Activated CD8-positive, alpha-beta T cell treated with anti-CD3 and anti-CD28 coated beads, Interleukin-2, amount 10 ng/mL, durations not matched to agents 7 days and 5 days (primary cell): ENCODE data around the gene ACP5. TPM values are rescaled to one million over a fixed set of nuclear protein-coding genes. Genes with fewer than 3 reads are reported as not detected.

Source experiments
- ATAC-seq: fragments of 150-1000 bp; cut with Tn5 transposase; one replicate; pipeline ENCODE4 v1.10.0; 2021; ENCODE audit warnings: moderate library complexity
- CTCF ChIA-PET: fragments of 350-600 bp; sonication (Branson Sonifier 250); formaldehyde crosslinking; loops from one replicate; lab custom pipeline; 2021; ENCODE audit warnings: antibody characterized with exemption; lab: Charles Lee
- POLR2A ChIA-PET: fragments of 350-600 bp; sonication (Branson Sonifier 250); formaldehyde crosslinking; loops from one replicate; lab custom pipeline; 2021; ENCODE audit warnings: antibody characterized with exemption; lab: Charles Lee
- DNase-seq: peaks from one replicate; pipeline ENCODE4 v3.0.0-alpha.2; 2020
- H3K27ac Mint-ChIP-seq: one replicate; pipeline ENCODE4 v1.8.0; 2021; ENCODE audit warnings: mild to moderate bottlenecking, mixed read lengths
- H3K27me3 Mint-ChIP-seq: one replicate; pipeline ENCODE4 v1.8.0; 2021; ENCODE audit warnings: low read depth, mixed read lengths
- H3K36me3 Mint-ChIP-seq: one replicate; pipeline ENCODE4 v1.8.0; 2021; ENCODE audit warnings: low read depth, mixed read lengths
- H3K4me1 Mint-ChIP-seq: one replicate; pipeline ENCODE4 v1.8.0; 2021; ENCODE audit warnings: low read depth, mixed read lengths
- H3K4me3 Mint-ChIP-seq: one replicate; pipeline ENCODE4 v1.8.0; 2021; ENCODE audit warnings: mild to moderate bottlenecking, mixed read lengths
- H3K9me3 Mint-ChIP-seq: one replicate; pipeline ENCODE4 v1.8.0; 2022; ENCODE audit warnings: mixed read lengths; ENCODE audit not compliant: insufficient read depth
- total RNA-seq, 2 experiments: library from RNA; stranded (reverse); gene quantifications; one replicate each; pipeline ENCODE4 v1.2.3, GENCODE V29; 2021

Gene ACP5
- total RNA-seq, 2 experiments from 2014 or later: 9.8 to 9.9 TPM

DNA sequence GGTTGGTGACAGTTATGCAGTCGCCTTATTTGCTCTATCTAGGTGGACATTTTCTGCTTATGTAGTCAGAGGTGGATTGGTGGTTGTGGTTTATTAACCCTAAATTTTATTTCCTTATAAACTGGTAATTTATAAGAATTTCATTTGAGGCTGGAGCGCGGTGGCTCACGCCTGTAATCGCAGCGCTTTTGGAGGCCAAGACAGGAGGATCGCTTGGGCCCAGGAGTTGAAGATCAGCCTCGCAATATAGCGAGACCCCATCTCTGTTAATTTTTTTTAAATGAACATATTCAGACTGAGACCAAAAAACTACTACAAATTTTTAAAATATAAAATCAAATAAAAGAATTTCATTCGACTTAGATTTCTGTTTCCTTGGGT lies 20.6 kb upstream of the ACP5 start:
- peaks cover 25% of the 10 kb centered on the region for H3K4me1 Mint-ChIP-seq
- peak overlapping the region; percentile 80 for H3K27ac Mint-ChIP-seq
- peaks cover 3% of the 10 kb centered on the region for H3K9me3 Mint-ChIP-seq
- peak overlapping the region; percentile 84 for H3K4me3 Mint-ChIP-seq
- DNase-seq (no peak), ATAC-seq (no peak)
- no peaks in the 10 kb centered on the region for H3K27me3 Mint-ChIP-seq
- H3K36me3 Mint-ChIP-seq: peaks cover 22% of the 10 kb centered on the region
- POLR2A ChIA-PET: interaction anchor here (0.8 kb wide), 1 partner anchor 16 kb away, joined by 3 read pairs; no protein-coding TSS in a partner anchor
- CTCF ChIA-PET: interaction anchor here (0.9 to 1.0 kb wide), 2 partner anchors 10 to 62 kb away, joined by 3 read pairs; no protein-coding TSS in a partner anchor

GRCh38 chr19:11597202-11598102 lies 20.0 kb upstream of the ACP5 start, which contains the start of gene ZNF627:
TSS of gene ZNF627 (plus strand) at chr19:11597483. CDS start at chr19:11597628, 145 bp downstream.
- H3K27me3 Mint-ChIP-seq: no peaks in the 10 kb centered on the region

DNA sequence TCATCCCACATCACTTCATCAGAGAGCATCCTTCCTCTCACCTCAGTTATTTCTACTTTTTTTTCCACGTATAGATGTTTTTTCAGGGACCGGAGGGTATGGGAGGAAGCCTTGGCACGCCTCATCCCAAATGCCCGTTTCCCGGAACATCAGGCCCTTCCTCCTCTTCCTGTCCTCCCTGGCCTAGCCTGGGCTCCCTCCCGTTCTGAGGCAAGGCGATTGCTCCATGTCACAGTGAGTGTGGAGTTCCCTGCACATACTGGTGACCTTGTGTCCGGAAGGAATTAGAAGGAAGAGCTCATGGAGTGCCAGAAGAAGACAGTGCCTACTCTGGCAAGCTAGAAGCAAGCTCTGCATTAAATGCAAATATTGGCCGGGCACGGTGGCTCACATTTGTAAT lies 18.7 kb upstream of the ACP5 start:
- H3K27ac Mint-ChIP-seq: peak overlapping the region; percentile 85
- H3K4me1 Mint-ChIP-seq: peaks cover 25% of the 10 kb centered on the region
- peaks cover 10% of the 10 kb centered on the region for H3K36me3 Mint-ChIP-seq
- H3K4me3 Mint-ChIP-seq: peak overlapping the region; percentile 84
- ATAC-seq (no peak), DNase-seq (no peak)
- ChIA-PET POLR2A (no interaction called here), CTCF (no interaction called here)
- no peaks in the 10 kb centered on the region for H3K27me3 Mint-ChIP-seq
- H3K9me3 Mint-ChIP-seq: no peaks in the 10 kb centered on the region

More at GRCh38 chr19:11597202-11598102, 20.0 kb upstream of the ACP5 start, which contains the start of gene ZNF627:
- DNase-seq: peak; percentile 99
- Mint-ChIP-seq H3K4me1 (peaks cover 25% of the 10 kb centered on the region), H3K36me3 (peaks cover 16% of the 10 kb centered on the region), H3K9me3 (no peaks in the 10 kb centered on the region), H3K4me3 (peak within 1 kb of the TSS; percentile 84), H3K27ac (peak within 1 kb of the TSS; percentile 85)
- ATAC-seq: peak; percentile 100
- ChIA-PET CTCF (interaction anchor here (0.9 to 1.0 kb wide), 2 partner anchors 9 to 61 kb away, joined by 3 read pairs; no protein-coding TSS in a partner anchor), POLR2A (interaction anchor here (0.8 kb wide), 1 partner anchor 16 kb away, joined by 3 read pairs; no protein-coding TSS in a partner anchor)

DNA sequence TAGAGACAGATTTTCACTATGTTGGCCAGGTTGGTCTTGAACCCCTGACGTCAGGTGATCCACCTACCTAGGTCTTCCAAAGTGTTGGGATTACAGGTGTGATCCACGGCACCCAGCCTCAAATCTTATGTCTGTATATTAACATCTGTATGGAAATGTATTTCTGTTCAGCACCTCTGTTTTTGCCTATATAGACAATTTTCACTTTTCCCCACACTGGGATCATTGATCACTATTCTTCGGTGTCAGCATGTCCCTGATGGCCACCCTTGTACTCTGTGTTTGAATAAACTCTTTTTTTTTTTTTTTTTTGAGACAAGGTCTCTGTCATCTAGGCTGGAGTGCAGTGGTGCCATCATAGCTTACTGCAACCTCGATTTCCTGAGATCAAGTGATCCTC lies 16.6 kb upstream of the ACP5 start:
- ChIA-PET CTCF (interaction anchor here (0.9 to 2.2 kb wide), 3 partner anchors 34 to 39 kb away, joined by 3 to 7 read pairs (median 6); partner anchors contain the start of gene ELOF1), POLR2A (no interaction called here)
- Mint-ChIP-seq H3K36me3 (peaks cover 4% of the 10 kb centered on the region), H3K4me1 (peaks cover 19% of the 10 kb centered on the region), H3K9me3 (no peaks in the 10 kb centered on the region), H3K27me3 (no peaks in the 10 kb centered on the region), H3K4me3 (no peak overlapping the region), H3K27ac (no peak overlapping the region)
- ATAC-seq: no peak
- no peak for DNase-seq

DNA sequence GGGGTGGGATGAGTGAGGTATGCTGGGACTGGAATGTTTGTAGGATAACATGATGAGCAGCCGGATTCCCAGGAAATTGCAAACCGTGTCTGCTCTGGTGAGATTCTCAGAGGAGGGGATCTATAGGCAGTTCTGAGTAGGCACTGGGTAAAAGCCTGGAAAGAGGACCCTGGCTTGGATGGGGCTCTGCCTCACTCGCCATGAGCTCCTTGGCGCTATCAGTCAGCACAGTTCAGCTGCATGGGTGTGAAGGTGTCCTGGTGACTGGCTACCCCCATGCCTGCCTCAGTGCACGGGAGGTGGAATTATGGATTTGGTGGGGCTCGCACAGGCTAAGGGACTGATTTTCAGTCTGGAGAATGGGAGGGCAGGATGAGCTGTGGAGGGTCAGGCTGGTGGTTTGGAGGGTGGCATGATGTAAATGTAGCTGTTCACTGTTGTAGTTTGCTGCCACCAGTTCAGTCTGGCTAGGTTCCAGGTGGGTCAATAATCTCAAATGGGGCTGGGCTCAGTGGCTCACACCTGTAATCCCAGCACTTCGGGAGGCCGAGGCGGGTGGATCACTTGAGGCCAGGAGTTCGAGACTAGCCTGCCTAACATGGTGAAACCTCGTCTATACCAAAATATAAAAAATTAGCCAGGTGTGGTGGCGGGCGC lies 10.7 kb upstream of the ACP5 start:
- DNase-seq (no peak), ATAC-seq (peak; percentile 32)
- Mint-ChIP-seq H3K4me1 (peaks cover 20% of the 10 kb centered on the region), H3K27me3 (no peaks in the 10 kb centered on the region), H3K36me3 (no peaks in the 10 kb centered on the region), H3K27ac (no peak overlapping the region), H3K4me3 (no peak overlapping the region), H3K9me3 (no peaks in the 10 kb centered on the region)
- ChIA-PET POLR2A (interaction anchor here (0.8 to 2.0 kb wide), 2 partner anchors 28 to 29 kb away, joined by 3 to 6 read pairs; partner anchors contain the start of gene ELOF1), CTCF (interaction anchor here (0.5 to 15.1 kb wide), 10 partner anchors 10 to 213 kb away, joined by 3 to 187 read pairs (median 3); partner anchors contain the start of genes ELOF1 and PRKCSH)

GRCh38 chr19:11587302-11587974 lies 10.0 kb upstream of the ACP5 start:
- DNase-seq (peak; percentile 87), ATAC-seq (peak; percentile 86)
- Mint-ChIP-seq H3K4me1 (peaks cover 20% of the 10 kb centered on the region), H3K27me3 (no peaks in the 10 kb centered on the region), H3K4me3 (no peak overlapping the region), H3K36me3 (no peaks in the 10 kb centered on the region), H3K9me3 (no peaks in the 10 kb centered on the region), H3K27ac (no peak overlapping the region)
- POLR2A ChIA-PET: interaction anchor here (2.0 kb wide), 1 partner anchor 27 kb away, joined by 6 read pairs; no protein-coding TSS in a partner anchor
- CTCF ChIA-PET: interaction anchor here (0.8 to 15.1 kb wide), 7 partner anchors 10 to 210 kb away, joined by 3 to 187 read pairs (median 4); partner anchors contain the start of genes ELOF1 and PRKCSH

- ChIA-PET CTCF (interaction anchor here (0.9 to 15.1 kb wide), 4 partner anchors 25 to 209 kb away, joined by 4 to 187 read pairs (median 6); partner anchors contain the start of gene ELOF1), POLR2A (no interaction called here)
- Mint-ChIP-seq H3K4me3 (no peak overlapping the region), H3K27ac (no peak overlapping the region), H3K27me3 (no peaks in the 10 kb centered on the region), H3K4me1 (peaks cover 29% of the 10 kb centered on the region), H3K9me3 (no peaks in the 10 kb centered on the region), H3K36me3 (no peaks in the 10 kb centered on the region)
- ATAC-seq: no peak
- no peak for DNase-seq
Observed at GRCh38 chr19:11586331-11586730, 8.9 kb upstream of the ACP5 start.

GRCh38 chr19:11581740-11582139 lies 4.3 kb upstream of the ACP5 start:
- Mint-ChIP-seq H3K4me3 (peak overlapping the region; percentile 54), H3K9me3 (no peaks in the 10 kb centered on the region), H3K27me3 (no peaks in the 10 kb centered on the region), H3K4me1 (peaks cover 43% of the 10 kb centered on the region), H3K36me3 (no peaks in the 10 kb centered on the region), H3K27ac (peak overlapping the region; percentile 95)
- POLR2A ChIA-PET: interaction anchor here (0.7 to 2.6 kb wide), 4 partner anchors 16 to 1478 kb away, joined by 3 to 15 read pairs (median 3); partner anchors contain the start of gene ELOF1
- ATAC-seq (peak; percentile 77), DNase-seq (peak; percentile 55)
- CTCF ChIA-PET: interaction anchor here (0.9 to 15.1 kb wide), 7 partner anchors 10 to 99 kb away, joined by 3 to 187 read pairs (median 3); partner anchors contain the start of gene ELOF1

- Mint-ChIP-seq H3K27me3 (no peaks in the 10 kb centered on the region), H3K36me3 (no peaks in the 10 kb centered on the region), H3K4me3 (no peak overlapping the region), H3K27ac (no peak overlapping the region), H3K9me3 (no peaks in the 10 kb centered on the region), H3K4me1 (peaks cover 42% of the 10 kb centered on the region)
- ChIA-PET POLR2A (interaction anchor here (1.2 to 2.6 kb wide), 3 partner anchors 9 to 20 kb away, joined by 3 to 15 read pairs (median 7); partner anchors contain the start of gene ELOF1), CTCF (interaction anchor here (15.1 kb wide), 1 partner anchor 19 kb away, joined by 187 read pairs; the partner anchor contains the start of gene ELOF1)
- no peak for DNase-seq
- ATAC-seq: no peak
Observed at GRCh38 chr19:11580116-11580515, 2.7 kb upstream of the ACP5 start.

GRCh38 chr19:11578258-11579142 lies 1.1 kb upstream of the ACP5 start:
- DNase-seq (peak; percentile 47), ATAC-seq (peak; percentile 59)
- Mint-ChIP-seq H3K27ac (no peak overlapping the region), H3K4me1 (peaks cover 47% of the 10 kb centered on the region), H3K4me3 (peak overlapping the region; percentile 63), H3K36me3 (no peaks in the 10 kb centered on the region), H3K27me3 (no peaks in the 10 kb centered on the region), H3K9me3 (no peaks in the 10 kb centered on the region)
- ChIA-PET POLR2A (interaction anchor here (0.7 kb wide), 1 partner anchor 10 kb away, joined by 3 read pairs; no protein-coding TSS in a partner anchor), CTCF (interaction anchor here (15.1 kb wide), 1 partner anchor 17 kb away, joined by 187 read pairs; the partner anchor contains the start of gene ELOF1)
